ENCODE data around the gene CREBL2.

The CREBL2 gene

GRCh38 chr12:12582895-12583303, 28.8 kb upstream of the CREBL2 start:
- no peak for DNase-seq (ENCODE audit: low spot score)
- Histone ChIP-seq H3K27ac (ENCODE audit: poor library complexity, severe bottlenecking) (no peak overlapping the region), H3K9me3 (ENCODE audit: severe bottlenecking) (no peaks in the 10 kb centered on the region)

GRCh38 chr12:12583510-12584178, 28.0 kb upstream of the CREBL2 start:
- H3K4me3 ChIP-seq (ENCODE audit: severe bottlenecking): no peak overlapping the region

More at GRCh38 chr12:12582895-12583303, 28.8 kb upstream of the CREBL2 start:
- Histone ChIP-seq H3K4me3 (ENCODE audit: severe bottlenecking) (no peak overlapping the region), H3K4me1 (ENCODE audit: insufficient read depth, poor library complexity, severe bottlenecking) (peaks cover 11% of the 10 kb centered on the region), H3K36me3 (ENCODE audit: low read depth) (no peaks in the 10 kb centered on the region), H3K27me3 (ENCODE audit: insufficient read depth, poor library complexity, severe bottlenecking) (no peaks in the 10 kb centered on the region)
- TF ChIP-seq CTCF (IDR thresholded peaks at IDR 0.05; ENCODE audit: poor library complexity, severe bottlenecking): no peak
- ATAC-seq (ENCODE audit: low read depth): no peak

GRCh38 chr12:12585115-12585863, 26.4 kb upstream of the CREBL2 start:
- Histone ChIP-seq H3K27ac (ENCODE audit: poor library complexity, severe bottlenecking) (no peak overlapping the region), H3K36me3 (ENCODE audit: low read depth) (no peaks in the 10 kb centered on the region), H3K9me3 (ENCODE audit: severe bottlenecking) (no peaks in the 10 kb centered on the region), H3K4me3 (ENCODE audit: severe bottlenecking) (no peak overlapping the region), H3K27me3 (ENCODE audit: insufficient read depth, poor library complexity, severe bottlenecking) (no peaks in the 10 kb centered on the region), H3K4me1 (ENCODE audit: insufficient read depth, poor library complexity, severe bottlenecking) (peaks cover 11% of the 10 kb centered on the region)
- ATAC-seq (ENCODE audit: low read depth) (no peak), DNase-seq (ENCODE audit: low spot score) (no peak)
- no peak for TF ChIP-seq CTCF (IDR thresholded peaks at IDR 0.05; ENCODE audit: poor library complexity, severe bottlenecking)

More at GRCh38 chr12:12583510-12584178, 28.0 kb upstream of the CREBL2 start:
- TF ChIP-seq CTCF (IDR thresholded peaks at IDR 0.05; ENCODE audit: poor library complexity, severe bottlenecking): no peak
- ATAC-seq (ENCODE audit: low read depth): no peak
- no peak overlapping the region for H3K27ac ChIP-seq (ENCODE audit: poor library complexity, severe bottlenecking)
- peaks cover 11% of the 10 kb centered on the region for H3K4me1 ChIP-seq (ENCODE audit: insufficient read depth, poor library complexity, severe bottlenecking)
- H3K9me3 ChIP-seq (ENCODE audit: severe bottlenecking): no peaks in the 10 kb centered on the region
- DNase-seq (ENCODE audit: low spot score): no peak
- H3K36me3 ChIP-seq (ENCODE audit: low read depth): no peaks in the 10 kb centered on the region
- H3K27me3 ChIP-seq (ENCODE audit: insufficient read depth, poor library complexity, severe bottlenecking): no peaks in the 10 kb centered on the region

- no peak overlapping the region for H3K27ac ChIP-seq (ENCODE audit: poor library complexity, severe bottlenecking)
- ATAC-seq (ENCODE audit: low read depth): peak; percentile 53; the same call in 1 of the 3 replicates
- H3K4me3 ChIP-seq (ENCODE audit: severe bottlenecking): no peak overlapping the region
- no peaks in the 10 kb centered on the region for H3K9me3 ChIP-seq (ENCODE audit: severe bottlenecking)
- no peak for DNase-seq (ENCODE audit: low spot score)
- no peaks in the 10 kb centered on the region for H3K27me3 ChIP-seq (ENCODE audit: insufficient read depth, poor library complexity, severe bottlenecking)
- H3K4me1 ChIP-seq (ENCODE audit: insufficient read depth, poor library complexity, severe bottlenecking): peaks cover 11% of the 10 kb centered on the region
- no peaks in the 10 kb centered on the region for H3K36me3 ChIP-seq (ENCODE audit: low read depth)
- no peak for TF ChIP-seq CTCF (IDR thresholded peaks at IDR 0.05; ENCODE audit: poor library complexity, severe bottlenecking)
Observed at GRCh38 chr12:12586879-12587675, 24.6 kb upstream of the CREBL2 start.
